ENCODE results near the gene PITPNM1. TPM values are rescaled to one million over a fixed set of nuclear protein-coding genes. Genes with fewer than 3 reads are reported as not detected.

The PITPNM1 gene
- total and polyA plus RNA-seq, 2 of the 13 experiments (the other 11 are each of a cell fraction or from before 2014, with no cell fraction given), result 8.2 to 8.5 TPM

DNA sequence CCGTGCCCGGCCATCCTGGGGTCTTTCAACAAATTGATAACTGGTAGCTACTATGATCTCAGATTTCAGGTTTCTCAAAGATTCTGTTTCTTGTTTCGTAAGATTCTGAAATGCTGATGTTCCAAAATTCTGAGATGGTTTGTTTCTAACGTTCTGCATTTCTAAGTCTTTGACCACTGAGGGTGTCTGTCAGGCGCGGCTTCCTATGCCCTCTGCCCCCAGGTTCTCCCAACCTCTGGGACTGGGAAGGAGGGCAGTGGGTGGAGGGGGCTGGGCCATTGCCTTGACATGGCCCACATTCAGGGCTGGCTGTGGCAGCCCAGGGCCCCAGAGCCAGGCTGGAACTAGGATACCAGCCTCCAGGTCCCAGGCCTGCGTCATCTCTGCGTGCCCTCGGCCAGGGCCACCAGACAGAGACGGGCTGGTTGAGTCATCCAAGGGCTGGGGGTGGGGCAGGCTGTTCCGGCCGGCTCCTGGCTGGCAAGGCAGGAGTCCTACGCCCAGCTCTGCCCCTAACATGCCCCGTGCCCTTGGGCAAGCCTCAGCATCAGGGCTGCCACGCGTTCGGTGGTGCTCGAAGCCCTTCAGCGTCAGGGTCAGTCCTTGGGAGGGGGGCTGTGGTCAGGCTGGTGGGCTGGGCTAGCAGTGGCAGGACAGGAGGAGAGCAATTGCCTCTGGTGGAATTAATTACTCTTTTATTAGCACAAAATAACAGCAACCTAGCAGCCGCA is 41.3 kb downstream of the PITPNM1 start (continued):
- TF ChIP-seq PRDM15 (CRISPR knock-in tag; IDR thresholded peaks at IDR 0.05) (no peak), ZNF34 (CRISPR knock-in tag; IDR thresholded peaks at IDR 0.05; ENCODE audit: borderline replicate concordance) (no peak), PHF5A (CRISPR knock-in tag; IDR thresholded peaks at IDR 0.05; ENCODE audit: low read depth, unreplicated experiment) (no peak), RORA (CRISPR knock-in tag; IDR thresholded peaks at IDR 0.05) (no peak), DPF2 (CRISPR knock-in tag; IDR thresholded peaks at IDR 0.05; ENCODE audit: borderline replicate concordance, low read depth) (no peak), FOSL2 (CRISPR knock-in tag; IDR thresholded peaks at IDR 0.05) (peak; percentile 97), ZNF558 (CRISPR knock-in tag; IDR thresholded peaks at IDR 0.05; ENCODE audit: borderline replicate concordance) (no peak), HOXD1 (CRISPR knock-in tag; IDR thresholded peaks at IDR 0.05) (no peak)
- TF ChIP-seq, protein P1, sequence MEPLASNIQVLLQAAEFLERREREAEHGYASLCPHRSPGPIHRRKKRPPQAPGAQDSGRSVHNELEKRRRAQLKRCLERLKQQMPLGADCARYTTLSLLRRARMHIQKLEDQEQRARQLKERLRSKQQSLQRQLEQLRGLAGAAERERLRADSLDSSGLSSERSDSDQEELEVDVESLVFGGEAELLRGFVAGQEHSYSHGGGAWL (CRISPR knock-in tag; IDR thresholded peaks at IDR 0.05), result peak; percentile 30; the same call in 1 of the 2 replicates
- TF ChIP-seq, protein P2, sequence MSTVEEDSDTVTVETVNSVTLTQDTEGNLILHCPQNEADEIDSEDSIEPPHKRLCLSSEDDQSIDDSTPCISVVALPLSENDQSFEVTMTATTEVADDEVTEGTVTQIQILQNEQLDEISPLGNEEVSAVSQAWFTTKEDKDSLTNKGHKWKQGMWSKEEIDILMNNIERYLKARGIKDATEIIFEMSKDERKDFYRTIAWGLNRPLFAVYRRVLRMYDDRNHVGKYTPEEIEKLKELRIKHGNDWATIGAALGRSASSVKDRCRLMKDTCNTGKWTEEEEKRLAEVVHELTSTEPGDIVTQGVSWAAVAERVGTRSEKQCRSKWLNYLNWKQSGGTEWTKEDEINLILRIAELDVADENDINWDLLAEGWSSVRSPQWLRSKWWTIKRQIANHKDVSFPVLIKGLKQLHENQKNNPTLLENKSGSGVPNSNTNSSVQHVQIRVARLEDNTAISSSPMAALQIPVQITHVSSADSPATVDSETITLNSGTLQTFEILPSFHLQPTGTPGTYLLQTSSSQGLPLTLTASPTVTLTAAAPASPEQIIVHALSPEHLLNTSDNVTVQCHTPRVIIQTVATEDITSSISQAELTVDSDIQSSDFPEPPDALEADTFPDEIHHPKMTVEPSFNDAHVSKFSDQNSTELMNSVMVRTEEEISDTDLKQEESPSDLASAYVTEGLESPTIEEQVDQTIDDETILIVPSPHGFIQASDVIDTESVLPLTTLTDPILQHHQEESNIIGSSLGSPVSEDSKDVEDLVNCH (CRISPR knock-in tag; IDR thresholded peaks at IDR 0.05), result no peak
- TF ChIP-seq, protein P3, sequence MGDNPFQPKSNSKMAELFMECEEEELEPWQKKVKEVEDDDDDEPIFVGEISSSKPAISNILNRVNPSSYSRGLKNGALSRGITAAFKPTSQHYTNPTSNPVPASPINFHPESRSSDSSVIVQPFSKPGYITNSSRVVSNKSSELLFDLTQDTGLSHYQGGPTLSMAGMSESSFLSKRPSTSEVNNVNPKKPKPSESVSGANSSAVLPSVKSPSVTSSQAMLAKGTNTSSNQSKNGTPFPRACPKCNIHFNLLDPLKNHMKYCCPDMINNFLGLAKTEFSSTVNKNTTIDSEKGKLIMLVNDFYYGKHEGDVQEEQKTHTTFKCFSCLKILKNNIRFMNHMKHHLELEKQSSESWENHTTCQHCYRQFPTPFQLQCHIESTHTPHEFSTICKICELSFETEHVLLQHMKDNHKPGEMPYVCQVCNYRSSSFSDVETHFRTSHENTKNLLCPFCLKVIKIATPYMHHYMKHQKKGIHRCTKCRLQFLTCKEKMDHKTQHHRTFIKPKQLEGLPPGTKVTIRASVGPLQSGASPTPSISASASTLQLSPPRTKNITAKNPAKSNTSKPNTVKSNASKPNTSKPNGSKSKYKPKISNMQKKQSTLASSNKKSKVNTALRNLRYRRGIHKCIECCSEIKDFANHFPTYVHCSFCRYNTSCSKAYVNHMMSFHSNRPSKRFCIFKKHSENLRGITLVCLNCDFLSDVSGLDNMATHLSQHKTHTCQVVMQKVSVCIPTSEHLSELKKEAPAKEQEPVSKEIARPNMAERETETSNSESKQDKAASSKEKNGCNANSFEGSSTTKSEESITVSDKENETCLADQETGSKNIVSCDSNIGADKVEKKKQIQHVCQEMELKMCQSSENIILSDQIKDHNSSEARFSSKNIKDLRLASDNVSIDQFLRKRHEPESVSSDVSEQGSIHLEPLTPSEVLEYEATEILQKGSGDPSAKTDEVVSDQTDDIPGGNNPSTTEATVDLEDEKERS (CRISPR knock-in tag; IDR thresholded peaks at IDR 0.05), result no peak
- TF ChIP-seq, protein P4, sequence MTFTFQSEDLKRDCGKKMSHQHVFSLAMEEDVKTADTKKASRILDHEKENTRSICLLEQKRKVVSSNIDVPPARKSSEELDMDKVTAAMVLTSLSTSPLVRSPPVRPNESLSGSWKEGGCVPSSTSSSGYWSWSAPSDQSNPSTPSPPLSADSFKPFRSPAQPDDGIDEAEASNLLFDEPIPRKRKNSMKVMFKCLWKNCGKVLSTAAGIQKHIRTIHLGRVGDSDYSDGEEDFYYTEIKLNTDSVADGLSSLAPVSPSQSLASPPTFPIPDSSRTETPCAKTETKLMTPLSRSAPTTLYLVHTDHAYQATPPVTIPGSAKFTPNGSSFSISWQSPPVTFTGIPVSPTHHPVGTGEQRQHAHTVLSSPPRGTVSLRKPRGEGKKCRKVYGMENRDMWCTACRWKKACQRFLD (CRISPR knock-in tag; IDR thresholded peaks at IDR 0.05; ENCODE audit: borderline replicate concordance), result no peak
- TF ChIP-seq, protein P5, sequence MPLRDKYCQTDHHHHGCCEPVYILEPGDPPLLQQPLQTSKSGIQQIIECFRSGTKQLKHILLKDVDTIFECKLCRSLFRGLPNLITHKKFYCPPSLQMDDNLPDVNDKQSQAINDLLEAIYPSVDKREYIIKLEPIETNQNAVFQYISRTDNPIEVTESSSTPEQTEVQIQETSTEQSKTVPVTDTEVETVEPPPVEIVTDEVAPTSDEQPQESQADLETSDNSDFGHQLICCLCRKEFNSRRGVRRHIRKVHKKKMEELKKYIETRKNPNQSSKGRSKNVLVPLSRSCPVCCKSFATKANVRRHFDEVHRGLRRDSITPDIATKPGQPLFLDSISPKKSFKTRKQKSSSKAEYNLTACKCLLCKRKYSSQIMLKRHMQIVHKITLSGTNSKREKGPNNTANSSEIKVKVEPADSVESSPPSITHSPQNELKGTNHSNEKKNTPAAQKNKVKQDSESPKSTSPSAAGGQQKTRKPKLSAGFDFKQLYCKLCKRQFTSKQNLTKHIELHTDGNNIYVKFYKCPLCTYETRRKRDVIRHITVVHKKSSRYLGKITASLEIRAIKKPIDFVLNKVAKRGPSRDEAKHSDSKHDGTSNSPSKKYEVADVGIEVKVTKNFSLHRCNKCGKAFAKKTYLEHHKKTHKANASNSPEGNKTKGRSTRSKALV (CRISPR knock-in tag; IDR thresholded peaks at IDR 0.05), result no peak

All from HepG2 (cell line).